Activated CD8-positive, alpha-beta memory T cell treated with anti-CD3 and anti-CD28 coated beads for 48 hours (primary cell): ENCODE results near the gene RPA1.
"Not testable (repeated sequence)": the region's sequence is repeated elsewhere in the genome, so short reads cannot be mapped to it uniquely, and the experiment has no call there.

Experiments used
- DNase-seq, 3 experiments: peaks; one replicate each; pipeline ENCODE4 v3.0.0-alpha.2; 2020; ENCODE audit warnings: low read depth in 2 of 3, low spot score in 2 of 3

RPA1 gene

GRCh38 chr17:1829592-1830257 lies at the start of gene RPA1, which contains the start of gene SMYD4:
Gene RPA1 (plus strand): TSS chr17:1830005. CDS start chr17:1830094, 89 bp downstream.
Gene SMYD4 (minus strand): TSS chr17:1829902. CDS start chr17:1827994, 1,908 bp downstream.
- peak; percentile 67 to 84 (median 67) for DNase-seq

GRCh38 chr17:1782171-1782567 lies 47.6 kb upstream of the RPA1 start:
- DNase-seq = no peak

- no peak for DNase-seq
These were observed 46.5 kb upstream of the RPA1 start for GRCh38 chr17:1783271-1783670.

GRCh38 chr17:1783834-1784611 lies 45.8 kb upstream of the RPA1 start:
- no peak for DNase-seq

- DNase-seq = no peak
These were observed 43.9 kb upstream of the RPA1 start for GRCh38 chr17:1785930-1786329.

GRCh38 chr17:1786708-1787107 lies 43.1 kb upstream of the RPA1 start:
- no peak for DNase-seq

GRCh38 chr17:1787301-1787902 lies 42.4 kb upstream of the RPA1 start:
- no peak for DNase-seq

- DNase-seq = no peak
These were observed 39.9 kb upstream of the RPA1 start for GRCh38 chr17:1789936-1790335.

GRCh38 chr17:1792495-1793446 lies 37.0 kb upstream of the RPA1 start:
- no peak for DNase-seq

GRCh38 chr17:1793447-1793806 lies 36.4 kb upstream of the RPA1 start:
- DNase-seq = no peak

GRCh38 chr17:1796800-1797199 lies 33.0 kb upstream of the RPA1 start:
- DNase-seq = no peak

- no peak for DNase-seq
These were observed 32.5 kb upstream of the RPA1 start for GRCh38 chr17:1797323-1797722.

GRCh38 chr17:1797846-1798245 lies 32.0 kb upstream of the RPA1 start:
- not testable (repeated sequence) for DNase-seq

GRCh38 chr17:1800240-1800639 lies 29.6 kb upstream of the RPA1 start:
- DNase-seq = no peak

GRCh38 chr17:1800712-1801111 lies 29.1 kb upstream of the RPA1 start:
- no peak for DNase-seq

GRCh38 chr17:1802429-1802828 lies 27.4 kb upstream of the RPA1 start:
- no peak for DNase-seq

GRCh38 chr17:1803280-1803679 lies 26.5 kb upstream of the RPA1 start:
- no peak for DNase-seq

- DNase-seq = no peak
These were observed 21.9 kb upstream of the RPA1 start for GRCh38 chr17:1807890-1808289.

GRCh38 chr17:1808644-1809043 lies 21.2 kb upstream of the RPA1 start:
- DNase-seq = no peak

GRCh38 chr17:1809815-1810214 lies 20.0 kb upstream of the RPA1 start:
- DNase-seq = not testable (repeated sequence)

- no peak for DNase-seq
These were observed 19.2 kb upstream of the RPA1 start for GRCh38 chr17:1810450-1811103.
